Mammary epithelial cell (primary cell): ENCODE results near the gene GMEB2.

Experiments used
- CTCF ChIP-seq, 2 donors: IDR thresholded peaks in 1 of 2; conservative IDR thresholded peaks in 1 of 2; 2 replicates each; pipeline ENCODE4 v1.5.1; 2011 to 2012; ENCODE audit warnings: inconsistent platforms in 2 of 2, low read length in 2 of 2, mild to moderate bottlenecking in 2 of 2, control low read depth in 1 of 2, low read depth in 1 of 2; ENCODE audit not compliant: insufficient read depth in 1 of 2; ENCODE audit errors: extremely low read depth in 1 of 2
- EZH2 ChIP-seq: IDR thresholded peaks from 2 replicates; pipeline ENCODE4 v1.6.1; 2012; ENCODE audit warnings: low read length, inconsistent platforms, borderline replicate concordance

- TF ChIP-seq CTCF (conservative IDR thresholded peaks at IDR 0.05 in 1 of 2, IDR thresholded peaks at IDR 0.05 in 1 of 2; ENCODE audit: extremely low read depth in 1 of 2, insufficient read depth in 1 of 2, low read depth in 1 of 2, low read length in 2 of 2): no peak
- TF ChIP-seq EZH2: no peak
These were observed 83.8 kb downstream of the GMEB2 start for GRCh38 chr20:63543131-63543530.
